B cell (primary cell): ENCODE results near the gene VANGL2. TPM values are rescaled to one million over a fixed set of nuclear protein-coding genes. Genes with fewer than 3 reads are reported as not detected.
A peak's percentile ranks its signal among the peaks of the same experiment; 100 is the strongest.

ENCODE experiments used
- ATAC-seq: fragments of 200-7000 bp; cut with Tn5 transposase; one replicate; pipeline ENCODE4 v1.10.0; 2021; ENCODE audit warnings: low read depth, mild to moderate bottlenecking, moderate number of reproducible peaks, moderate library complexity
- CTCF ChIA-PET: fragments of 350-600 bp; sonication (Branson Sonifier 250); formaldehyde crosslinking; loops from one replicate; lab custom pipeline; 2021; ENCODE audit warnings: antibody characterized with exemption, inconsistent platforms; lab: Charles Lee
- POLR2A ChIA-PET: fragments of 350-600 bp; sonication (Branson Sonifier 250); formaldehyde crosslinking; loops from one replicate; lab custom pipeline; 2021; ENCODE audit warnings: antibody characterized with exemption; lab: Charles Lee
- DNase-seq: peaks from one replicate; pipeline ENCODE4 v3.0.0; 2013
- H2AFZ ChIP-seq: 2 replicates; pipeline ENCODE4 v1.6.1; 2012; ENCODE audit warnings: mild to moderate bottlenecking, low read depth, low read length; ENCODE audit not compliant: insufficient read depth, poor library complexity, severe bottlenecking
- H3K27ac ChIP-seq, 2 donors: 1 replicate in 1 of 2; 2 replicates in 1 of 2; pipeline ENCODE4 v1.5.1; 2012 to 2013; ENCODE audit warnings: low read length in 2 of 2, mild to moderate bottlenecking in 2 of 2, moderate library complexity in 1 of 2
- H3K27me3 ChIP-seq, 4 experiments: fragments of 200-600 bp in 1 of 4; sonication (generic) in 1 of 4; replicated peaks in 1 of 4; 1 replicate in 2 of 4; 2 replicates in 2 of 4; pipeline versions ENCODE4 v1.6.1 to v1.7.0; 2013 to 2016; ENCODE audit warnings: low read length in 3 of 4, mild to moderate bottlenecking in 2 of 4, mixed read lengths in 1 of 4, moderate library complexity in 1 of 4; ENCODE audit not compliant: insufficient read depth in 4 of 4, control insufficient read depth in 3 of 4; ENCODE audit errors: control extremely low read depth in 1 of 4
- H3K36me3 ChIP-seq, 2 experiments: replicated peaks in 1 of 2; 1 replicate in 1 of 2; 2 replicates in 1 of 2; pipeline versions ENCODE4 v1.6.1 to v1.7.1; 2013; ENCODE audit warnings: low read length in 1 of 2; ENCODE audit not compliant: insufficient read depth in 2 of 2, control insufficient read depth in 1 of 2; ENCODE audit errors: control extremely low read depth in 1 of 2, extremely low read depth in 1 of 2
- H3K4me1 ChIP-seq, 2 donors: fragments of 200-600 bp in 1 of 2; sonication (generic) in 1 of 2; 1 replicate in 1 of 2; 2 replicates in 1 of 2; pipeline versions ENCODE4 v1.5.1 to v1.6.1; 2013 to 2017; ENCODE audit warnings: low read length in 2 of 2; ENCODE audit not compliant: control insufficient read depth in 2 of 2, insufficient read depth in 2 of 2
- H3K4me2 ChIP-seq: replicated peaks from 2 replicates; pipeline ENCODE3; 2012; ENCODE audit warnings: mild to moderate bottlenecking, low read depth, low read length; ENCODE audit not compliant: poor library complexity, severe bottlenecking
- H3K4me3 ChIP-seq, 5 experiments: fragments of 200-600 bp in 1 of 5; sonication (generic) in 1 of 5; 1 replicate in 3 of 5; 2 replicates in 2 of 5; pipeline versions ENCODE4 v1.5.1 to v1.7.0; 2011 to 2016; ENCODE audit warnings: low read length in 4 of 5, mild to moderate bottlenecking in 4 of 5, low read depth in 2 of 5, control low read depth in 1 of 5, moderate library complexity in 1 of 5; ENCODE audit not compliant: insufficient read depth in 1 of 5; ENCODE audit errors: control extremely low read depth in 1 of 5, extremely low read depth in 1 of 5
- H3K79me2 ChIP-seq: fragments of 200-600 bp; sonication (generic); one replicate; pipeline ENCODE4 v1.6.0; 2016; ENCODE audit warnings: low read length; ENCODE audit not compliant: control insufficient read depth, insufficient read depth
- H3K9ac ChIP-seq: fragments of 200-600 bp; sonication (generic); 2 replicates; pipeline ENCODE4 v1.6.1; 2017; ENCODE audit warnings: mild to moderate bottlenecking, low read length, moderate library complexity
- H3K9me3 ChIP-seq, 3 donors: one replicate each; pipeline versions ENCODE4 v1.6.1 to v1.7.1; 2013; ENCODE audit warnings: low read length in 2 of 3; ENCODE audit not compliant: control insufficient read depth in 2 of 3, insufficient read depth in 1 of 3; ENCODE audit errors: control extremely low read depth in 1 of 3
- H4K20me1 ChIP-seq: 2 replicates; pipeline ENCODE4 v1.6.0; 2012; ENCODE audit warnings: mild to moderate bottlenecking, low read length; ENCODE audit not compliant: insufficient read depth, control insufficient read depth, poor library complexity, severe bottlenecking
- H3K27ac Mint-ChIP-seq: one replicate; pipeline ENCODE4 v1.8.0; 2021; ENCODE audit warnings: mixed read lengths
- H3K27me3 Mint-ChIP-seq: one replicate; pipeline ENCODE4 v1.8.0; 2021; ENCODE audit warnings: mixed read lengths
- H3K4me1 Mint-ChIP-seq: one replicate; pipeline ENCODE4 v1.8.0; 2021; ENCODE audit warnings: mixed read lengths
- H3K4me3 Mint-ChIP-seq: one replicate; pipeline ENCODE4 v1.8.0; 2021; ENCODE audit warnings: mixed read lengths
- H3K9me3 Mint-ChIP-seq: one replicate; pipeline ENCODE4 v1.8.0; 2022; ENCODE audit warnings: mixed read lengths; ENCODE audit not compliant: insufficient read depth
- EZH2 ChIP-seq: IDR thresholded peaks from 2 replicates; pipeline ENCODE4 v1.6.1; 2012; ENCODE audit warnings: borderline replicate concordance, low read depth, mild to moderate bottlenecking, moderate library complexity, low read length; ENCODE audit not compliant: insufficient read depth, poor library complexity, severe bottlenecking
- WGBS: methylation state at CpG from one replicate; pipeline ENCODE4 v1.1.5; 2013; ENCODE audit warnings: missing lambda C conversion rate; ENCODE audit not compliant: insufficient coverage; 5-methylcytosine and 5-hydroxymethylcytosine counted together
- intact Hi-C: fragments of 100-400 bp; cut with micrococcal nuclease; formaldehyde crosslinking; loops from one replicate; pipeline ENCODE4 v1.10.0; 2022
- polyA plus RNA-seq: library from polyadenylated mRNA; depleted of rRNA; stranded (reverse); fragments of >200 nt; gene quantifications from 2 replicates; pipeline ENCODE4 v1.2.3, GENCODE V29; 2012
- total RNA-seq, 2 donors: library from RNA; stranded (reverse); fragments of 120-200 nt in 1 of 2; gene quantifications; 1 replicate in 1 of 2; 2 replicates in 1 of 2; pipeline versions ENCODE4 v1.2.3 to v1.2.4, GENCODE V29; 2013 to 2022
- TF ChIP-seq, protein P1 (sequence below): fragments of 200-600 bp; IDR thresholded peaks from one replicate; pipeline ENCODE4 v1.8.0; 2022; ENCODE audit warnings: antibody characterized with exemption, mild to moderate bottlenecking

Gene VANGL2
- total and polyA plus RNA-seq, 2 donors (not counting 1 experiment from before 2014, with no cell fraction given): 0.48 to 14.4 TPM

DNA sequence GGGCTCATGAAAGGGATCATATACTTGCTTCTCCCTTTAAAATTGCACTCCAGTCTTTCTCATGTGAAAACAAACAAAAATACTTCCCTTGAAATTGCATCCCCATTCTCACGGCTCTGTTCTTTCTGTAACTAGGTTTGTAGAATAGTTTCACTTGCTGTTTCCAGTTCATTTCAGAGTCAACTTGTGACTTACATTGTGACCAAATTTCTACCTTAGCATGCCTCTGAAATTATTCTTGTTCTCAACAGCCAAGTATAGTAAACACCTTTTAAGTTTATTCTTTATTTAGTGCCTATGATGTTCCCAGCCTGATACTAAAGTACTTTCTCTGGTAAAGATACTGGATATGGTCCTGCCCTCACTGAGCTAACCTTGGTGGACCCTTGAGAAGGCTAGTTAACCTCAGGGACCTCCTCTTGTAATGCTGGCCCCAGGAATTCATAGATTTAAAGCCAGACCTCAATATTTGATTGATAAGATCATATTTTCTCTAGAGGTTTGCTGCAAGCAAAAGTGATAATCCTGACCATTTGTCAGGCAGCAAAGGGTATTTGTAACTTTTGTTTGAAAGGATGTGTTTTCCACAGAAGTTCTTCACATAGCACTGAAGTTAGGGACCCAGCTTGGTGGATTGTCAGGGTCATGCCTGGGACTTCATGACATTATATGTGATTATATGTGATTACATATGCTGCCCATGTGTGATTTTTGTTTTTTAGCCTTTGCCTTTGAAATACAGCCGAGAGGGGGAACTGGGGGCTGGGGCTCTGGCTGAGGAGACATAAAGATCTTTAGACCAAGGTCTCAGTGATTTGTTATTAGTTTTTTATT is 29.6 kb downstream of the VANGL2 start:
- intact Hi-C loops: loop anchor here (1.0 to 10.0 kb wide), 3 partner anchors 44 to 111 kb away; partner anchors contain the start of genes COPA and NCSTN
- peak overlapping the region; percentile 55 for H3K4me2 ChIP-seq
- H3K4me3 Mint-ChIP-seq: peak overlapping the region; percentile 55
- no peaks in the 10 kb centered on the region for H3K9me3 ChIP-seq
- ChIA-PET POLR2A (interaction anchor here (1.0 to 1.5 kb wide), 3 partner anchors 55 to 177 kb away, joined by 3 to 4 read pairs (median 4); no protein-coding TSS in a partner anchor), CTCF (interaction anchor here (0.6 to 8.1 kb wide), 25 partner anchors 8 to 724 kb away, joined by 3 to 233 read pairs (median 10); partner anchors contain the start of genes CD84, SLAMF1 and UFC1)
- H3K27ac Mint-ChIP-seq: peak overlapping the region; percentile 99
- peak overlapping the region in 1 of 5 experiments; percentile 19 for H3K4me3 ChIP-seq
- H3K9ac ChIP-seq: peak overlapping the region; percentile 15
- 80% methylated on average over 1 of the region's 2 CpGs for WGBS
- ATAC-seq (no peak), DNase-seq (peak; percentile 72)
- H3K79me2 ChIP-seq: peaks cover 7% of the 10 kb centered on the region
- peaks cover 8% of the 10 kb centered on the region for H3K9me3 Mint-ChIP-seq
- no peaks in the 10 kb centered on the region for H4K20me1 ChIP-seq
- H3K27me3 ChIP-seq: no peaks in the 10 kb centered on the region
- TF ChIP-seq, protein P1, sequence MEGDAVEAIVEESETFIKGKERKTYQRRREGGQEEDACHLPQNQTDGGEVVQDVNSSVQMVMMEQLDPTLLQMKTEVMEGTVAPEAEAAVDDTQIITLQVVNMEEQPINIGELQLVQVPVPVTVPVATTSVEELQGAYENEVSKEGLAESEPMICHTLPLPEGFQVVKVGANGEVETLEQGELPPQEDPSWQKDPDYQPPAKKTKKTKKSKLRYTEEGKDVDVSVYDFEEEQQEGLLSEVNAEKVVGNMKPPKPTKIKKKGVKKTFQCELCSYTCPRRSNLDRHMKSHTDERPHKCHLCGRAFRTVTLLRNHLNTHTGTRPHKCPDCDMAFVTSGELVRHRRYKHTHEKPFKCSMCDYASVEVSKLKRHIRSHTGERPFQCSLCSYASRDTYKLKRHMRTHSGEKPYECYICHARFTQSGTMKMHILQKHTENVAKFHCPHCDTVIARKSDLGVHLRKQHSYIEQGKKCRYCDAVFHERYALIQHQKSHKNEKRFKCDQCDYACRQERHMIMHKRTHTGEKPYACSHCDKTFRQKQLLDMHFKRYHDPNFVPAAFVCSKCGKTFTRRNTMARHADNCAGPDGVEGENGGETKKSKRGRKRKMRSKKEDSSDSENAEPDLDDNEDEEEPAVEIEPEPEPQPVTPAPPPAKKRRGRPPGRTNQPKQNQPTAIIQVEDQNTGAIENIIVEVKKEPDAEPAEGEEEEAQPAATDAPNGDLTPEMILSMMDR: no peak
- no peak for TF ChIP-seq EZH2
- no peaks in the 10 kb centered on the region for H3K27me3 Mint-ChIP-seq
- H3K36me3 ChIP-seq: no peaks in the 10 kb centered on the region
- H3K4me1 ChIP-seq: peaks cover 60 to 63% of the 10 kb centered on the region in 2 donors
- H3K4me1 Mint-ChIP-seq: peaks cover 67% of the 10 kb centered on the region
- H2AFZ ChIP-seq: peak overlapping the region; percentile 48
- peak overlapping the region; percentile 88 to 89 for H3K27ac ChIP-seq
